Gastrocnemius medialis (tissue), 4 donors: ENCODE data around the gene TNS4.

Experiments used
- POLR2A ChIP-seq, 2 donors: fragments of 450-650 bp; IDR thresholded peaks; one replicate each; pipeline ENCODE4 v1.6.1; 2017; ENCODE audit warnings: antibody characterized with exemption in 2 of 2, mild to moderate bottlenecking in 2 of 2, moderate library complexity in 2 of 2
- TF ChIP-seq, protein P1 (sequence below), 5 experiments: fragments of 450-650 bp in 3 of 5; fragments of 200-600 bp in 2 of 5; sonication (generic) in 2 of 5; IDR thresholded peaks in 4 of 5; conservative IDR thresholded peaks in 1 of 5; 1 replicate in 4 of 5; 2 replicates in 1 of 5; pipeline ENCODE4 v1.5.1; 2016 to 2019; ENCODE audit warnings: antibody characterized with exemption in 5 of 5, mild to moderate bottlenecking in 3 of 5, moderate library complexity in 3 of 5

DNA sequence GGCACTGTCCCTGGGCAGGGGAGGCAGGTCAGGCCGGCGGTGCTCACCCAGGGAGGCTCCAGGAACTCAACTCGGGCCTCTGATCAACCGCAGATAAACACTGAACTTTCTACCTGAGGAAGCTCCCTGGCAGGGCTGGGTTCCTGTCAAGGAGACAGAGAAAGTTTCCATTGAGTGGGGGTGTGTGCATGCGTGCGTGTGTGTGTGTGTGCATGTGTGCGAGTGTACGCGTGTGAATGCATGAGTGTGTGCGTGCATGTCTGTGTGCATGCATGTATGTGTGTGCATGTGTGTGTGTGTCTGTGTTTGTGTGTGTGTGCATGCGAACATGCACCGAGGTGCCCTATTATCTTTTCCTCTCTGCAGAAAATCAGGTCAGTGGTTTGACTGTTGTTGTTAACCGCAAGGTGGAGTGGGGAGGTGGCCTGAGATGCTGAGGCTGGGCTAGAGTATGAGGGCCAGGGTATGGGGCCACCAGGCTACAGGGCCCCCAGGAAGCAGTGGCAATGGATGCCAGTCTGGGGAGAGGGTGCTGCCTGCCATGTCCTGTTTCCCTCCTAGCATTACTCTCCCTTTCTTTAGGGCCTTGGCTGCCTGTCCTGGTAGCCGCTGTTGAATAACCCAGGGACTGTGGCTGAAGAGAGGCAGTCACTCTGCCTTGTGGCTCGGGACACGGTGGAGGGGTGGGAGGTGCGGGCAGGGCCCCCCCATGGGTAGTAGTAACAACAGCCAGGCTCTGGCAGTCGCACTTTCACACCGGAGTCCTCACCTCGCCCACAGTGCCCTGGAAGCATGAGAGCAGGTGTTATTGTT is 39.8 kb upstream of the TNS4 start:
- TF ChIP-seq, protein P1, sequence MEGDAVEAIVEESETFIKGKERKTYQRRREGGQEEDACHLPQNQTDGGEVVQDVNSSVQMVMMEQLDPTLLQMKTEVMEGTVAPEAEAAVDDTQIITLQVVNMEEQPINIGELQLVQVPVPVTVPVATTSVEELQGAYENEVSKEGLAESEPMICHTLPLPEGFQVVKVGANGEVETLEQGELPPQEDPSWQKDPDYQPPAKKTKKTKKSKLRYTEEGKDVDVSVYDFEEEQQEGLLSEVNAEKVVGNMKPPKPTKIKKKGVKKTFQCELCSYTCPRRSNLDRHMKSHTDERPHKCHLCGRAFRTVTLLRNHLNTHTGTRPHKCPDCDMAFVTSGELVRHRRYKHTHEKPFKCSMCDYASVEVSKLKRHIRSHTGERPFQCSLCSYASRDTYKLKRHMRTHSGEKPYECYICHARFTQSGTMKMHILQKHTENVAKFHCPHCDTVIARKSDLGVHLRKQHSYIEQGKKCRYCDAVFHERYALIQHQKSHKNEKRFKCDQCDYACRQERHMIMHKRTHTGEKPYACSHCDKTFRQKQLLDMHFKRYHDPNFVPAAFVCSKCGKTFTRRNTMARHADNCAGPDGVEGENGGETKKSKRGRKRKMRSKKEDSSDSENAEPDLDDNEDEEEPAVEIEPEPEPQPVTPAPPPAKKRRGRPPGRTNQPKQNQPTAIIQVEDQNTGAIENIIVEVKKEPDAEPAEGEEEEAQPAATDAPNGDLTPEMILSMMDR (IDR thresholded peaks at IDR 0.05 in 4 of 5, conservative IDR thresholded peaks at IDR 0.05 in 1 of 5), result no peak
- TF ChIP-seq POLR2A (IDR thresholded peaks at IDR 0.05), result no peak
